Heart left ventricle (tissue), 16 donors: ENCODE results near the gene DDX60. TPM values are rescaled to one million over a fixed set of nuclear protein-coding genes. Genes with fewer than 3 reads are reported as not detected.

Experiments used
- ATAC-seq, 4 donors: fragments of 200-7000 bp; cut with Tn5 transposase; one replicate each; pipeline ENCODE4 v1.9.1; 2020 to 2022; ENCODE audit warnings: moderate library complexity in 4 of 4, mild to moderate bottlenecking in 3 of 4, moderate number of reproducible peaks in 1 of 4
- DNase-seq, 5 donors: peaks; one replicate each; pipeline ENCODE4 v3.0.0-alpha.2; 2020
- H3K27ac ChIP-seq, 12 donors: fragments of 200-600 bp; sonication (generic) in 4 of 12; one replicate each; pipeline versions ENCODE4 v1.5.0 to v1.8.0; 2016 to 2022; ENCODE audit warnings: mild to moderate bottlenecking in 2 of 12
- H3K27me3 ChIP-seq, 9 donors: fragments of 200-600 bp; sonication (generic) in 2 of 9; one replicate each; pipeline versions ENCODE4 v1.5.1 to v1.8.0; 2016 to 2022; ENCODE audit warnings: mild to moderate bottlenecking in 3 of 9
- H3K36me3 ChIP-seq, 9 donors: fragments of 200-600 bp; sonication (generic) in 2 of 9; one replicate each; pipeline versions ENCODE4 v1.5.0 to v1.8.0; 2018 to 2022; ENCODE audit warnings: mild to moderate bottlenecking in 2 of 9
- H3K4me1 ChIP-seq, 12 donors: fragments of 200-600 bp; sonication (generic) in 4 of 12; one replicate each; pipeline versions ENCODE4 v1.5.0 to v1.8.0; 2016 to 2022; ENCODE audit warnings: mild to moderate bottlenecking in 3 of 12
- H3K4me3 ChIP-seq, 12 donors: fragments of 200-600 bp; sonication (generic) in 4 of 12; one replicate each; pipeline versions ENCODE4 v1.5.0 to v1.8.0; 2017 to 2022; ENCODE audit warnings: mild to moderate bottlenecking in 9 of 12, moderate library complexity in 4 of 12
- H3K9me3 ChIP-seq, 12 donors: fragments of 200-600 bp; sonication (generic) in 4 of 12; one replicate each; pipeline versions ENCODE4 v1.5.0 to v1.8.0; 2016 to 2022; ENCODE audit warnings: mild to moderate bottlenecking in 1 of 12
- POLR2A ChIP-seq, 2 donors: fragments of 450-650 bp; IDR thresholded peaks; one replicate each; pipeline ENCODE4 v1.6.1; 2017; ENCODE audit warnings: antibody characterized with exemption in 2 of 2, mild to moderate bottlenecking in 2 of 2, moderate library complexity in 2 of 2
- WGBS, 4 donors: extraction: QIAGEN DNeasy Blood & Tissue Kit in 2 of 4; methylation state at CpG; one replicate each; pipeline versions ENCODE4 v1.1.5 to v1.1.7; 2013 to 2018; 5-methylcytosine and 5-hydroxymethylcytosine counted together
- intact Hi-C, 10 donors: fragments of 100-400 bp; cut with DNase I; formaldehyde crosslinking; loops; one replicate each; pipeline versions ENCODE4 v1.11.1 to v1.14.2; 2022
- polyA plus RNA-seq, 2 donors: library from polyadenylated mRNA; stranded (reverse); fragments of 200-250 nt; gene quantifications; one replicate each; pipeline ENCODE4 v1.2.3, GENCODE V29; 2013
- total RNA-seq, 9 donors: library from RNA; depleted of rRNA in 2 of 9; stranded (reverse); fragments of >200 nt in 2 of 9; fragmentation: NEBNext Ultra II Directional in 3 of 9; extraction: Animal tissue kit (Norgen Biotek cat#: 25700) in 3 of 9; gene quantifications; one replicate each; pipeline versions ENCODE4 v1.1.0 to v1.2.4, GENCODE V29; 2016 to 2023
- TF ChIP-seq, protein P1 (sequence below), 12 donors: fragments of 200-600 bp; sonication (generic) in 4 of 12; IDR thresholded peaks; one replicate each; pipeline versions ENCODE4 v1.5.0 to v1.8.0; 2018 to 2022; ENCODE audit warnings: antibody characterized with exemption in 12 of 12, mild to moderate bottlenecking in 5 of 12
- donor health status: ischemic (EF 13 %, LVEDD 7.1; RV severe dilation, severe dysfunction).
- donor health status: healthy with polysubstance abuse.
- donor health status: DM: no; HTN: yes; CAD: no.
- donor health status: DM: no; HTN: no; CAD: no.
- donor health status: ischemic (EF 25% LVEDD 6.9; RV normal size, moderate dysfunction).
- donor health status: ischemic (EF 25% LVEDD 5.7; RV mildly dilated, moderate dysfunction).
- donor health status: healthy.
- donor health status: DM: yes; HTN: yes; CAD: no.
- donor health status: ischemic (EF 35%, LVEDD 5.7; RV mildly dilated, moderate dysfunction).
- donor health status: nonischemic (EF 11% LVEDD 7.7; RV severe dilation, severe dysfunction).
- donor health status: DM: yes; HTN: yes; CAD: no.
- donor health status: PGD.
- donor health status: ischemic (EF 29% LVEDD 5.4; RV normal size, mild dysfunction).
- donor health status: nonischemic (EF 23%, LVEDD 6.1; RV moderate dilation, normal function).

The DDX60 gene
- total and polyA plus RNA-seq, 11 donors, result 1.4 to 27.2 (median 8.7) TPM

DNA sequence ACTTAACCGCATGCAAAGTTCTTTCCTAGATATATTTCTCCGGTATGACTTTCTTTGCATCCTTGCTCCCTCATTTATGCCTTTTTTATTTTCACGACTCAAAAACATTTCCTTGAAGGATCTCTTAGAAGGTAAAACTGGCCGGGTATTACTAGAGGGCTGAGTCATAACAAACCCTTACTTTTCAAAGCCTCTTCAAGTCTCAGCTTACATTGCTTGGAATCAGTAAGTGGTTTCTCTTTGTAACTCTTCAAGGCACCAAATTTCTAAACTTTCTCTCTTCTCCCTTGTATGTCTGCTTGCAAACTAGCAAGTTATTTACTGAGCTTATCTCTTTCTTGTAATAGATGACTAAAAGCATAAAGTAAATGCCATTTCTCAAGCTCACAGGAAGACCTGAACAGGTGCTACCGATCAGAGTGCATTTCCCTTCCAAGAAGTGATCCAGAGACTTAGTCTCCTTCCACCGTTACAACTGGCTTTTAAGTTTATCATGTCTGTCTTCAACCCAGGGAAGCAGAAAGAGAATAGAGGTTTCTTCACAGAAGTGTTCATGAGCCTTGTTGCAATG lies 150.8 kb downstream of the DDX60 start:
- Histone ChIP-seq H3K27ac (no peak overlapping the region), H3K4me3 (no peak overlapping the region), H3K9me3 (no peaks in the 10 kb centered on the region), H3K27me3 (no peaks in the 10 kb centered on the region), H3K36me3 (no peaks in the 10 kb centered on the region), H3K4me1 (peaks cover 0 to 5% (median 0%) of the 10 kb centered on the region in 12 donors)
- TF ChIP-seq POLR2A (IDR thresholded peaks at IDR 0.05), result no peak
- TF ChIP-seq, protein P1, sequence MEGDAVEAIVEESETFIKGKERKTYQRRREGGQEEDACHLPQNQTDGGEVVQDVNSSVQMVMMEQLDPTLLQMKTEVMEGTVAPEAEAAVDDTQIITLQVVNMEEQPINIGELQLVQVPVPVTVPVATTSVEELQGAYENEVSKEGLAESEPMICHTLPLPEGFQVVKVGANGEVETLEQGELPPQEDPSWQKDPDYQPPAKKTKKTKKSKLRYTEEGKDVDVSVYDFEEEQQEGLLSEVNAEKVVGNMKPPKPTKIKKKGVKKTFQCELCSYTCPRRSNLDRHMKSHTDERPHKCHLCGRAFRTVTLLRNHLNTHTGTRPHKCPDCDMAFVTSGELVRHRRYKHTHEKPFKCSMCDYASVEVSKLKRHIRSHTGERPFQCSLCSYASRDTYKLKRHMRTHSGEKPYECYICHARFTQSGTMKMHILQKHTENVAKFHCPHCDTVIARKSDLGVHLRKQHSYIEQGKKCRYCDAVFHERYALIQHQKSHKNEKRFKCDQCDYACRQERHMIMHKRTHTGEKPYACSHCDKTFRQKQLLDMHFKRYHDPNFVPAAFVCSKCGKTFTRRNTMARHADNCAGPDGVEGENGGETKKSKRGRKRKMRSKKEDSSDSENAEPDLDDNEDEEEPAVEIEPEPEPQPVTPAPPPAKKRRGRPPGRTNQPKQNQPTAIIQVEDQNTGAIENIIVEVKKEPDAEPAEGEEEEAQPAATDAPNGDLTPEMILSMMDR (IDR thresholded peaks at IDR 0.05), result no peak
- WGBS, 4 donors, result 80 to 89% (median 83%) methylated on average over 6 of the region's 6 CpGs
- no peak for DNase-seq
- intact Hi-C loops, result no loop called here
- no peak for ATAC-seq

Other genes starting within 250 kb of the DDX60 start
- not detected for gene ANXA10, start 226.2 kb downstream of the DDX60 start, total RNA-seq
- gene ANXA10, start 226.2 kb downstream of the DDX60 start, polyA plus RNA-seq, result not detected
- 10 to 100 TPM in 6 of 9 donors, 1 to 10 TPM in 3; 5.5 to 26.8 (median 10.5) TPM for gene DDX60L, start 161.7 kb upstream of the DDX60 start, total RNA-seq
- 1 to 10 TPM; 4.5 to 7.1 TPM for gene DDX60L, start 161.7 kb upstream of the DDX60 start, polyA plus RNA-seq
- gene PALLD, start 178.3 kb upstream of the DDX60 start, total RNA-seq, result 1,000 to 10,000 TPM in 5 of 9 donors, 100 to 1,000 TPM in 4; 512 to 1,428 (median 1,015) TPM
- gene PALLD, start 178.3 kb upstream of the DDX60 start, polyA plus RNA-seq, result 1,000 to 10,000 TPM in 1 of 2 donors, 100 to 1,000 TPM in 1; 193 to 1,078 TPM